ENCODE data around the gene THG1L. TPM values are rescaled to one million over a fixed set of nuclear protein-coding genes. Genes with fewer than 3 reads are reported as not detected.

The THG1L gene
- total and polyA plus RNA-seq, 2 of the 4 experiments (the other 2 are of a cell fraction): 15.2 to 20.4 TPM

GRCh38 chr5:157735991-157736390 is 4.8 kb downstream of the THG1L start:
- no peak overlapping the region for H4K8ac ChIP-seq (ENCODE audit: low read depth in 2 of 2, low read length in 2 of 2)
- no peak overlapping the region for H3K23ac ChIP-seq (ENCODE audit: low read depth, low read length)
- ATAC-seq (ENCODE audit: low read depth) (no peak), DNase-seq (no peak)
- intact Hi-C loops (cut with micrococcal nuclease): no loop called here
- H3K56ac ChIP-seq (ENCODE audit: extremely low read depth, insufficient read depth, low read length): no peak overlapping the region
- no peak overlapping the region for H4K5ac ChIP-seq (ENCODE audit: low read depth, low read length)
- ChIA-PET CTCF (no interaction called here), POLR2A (ENCODE audit: unreplicated experiment) (no interaction called here)
- TF ChIP-seq, protein P1, sequence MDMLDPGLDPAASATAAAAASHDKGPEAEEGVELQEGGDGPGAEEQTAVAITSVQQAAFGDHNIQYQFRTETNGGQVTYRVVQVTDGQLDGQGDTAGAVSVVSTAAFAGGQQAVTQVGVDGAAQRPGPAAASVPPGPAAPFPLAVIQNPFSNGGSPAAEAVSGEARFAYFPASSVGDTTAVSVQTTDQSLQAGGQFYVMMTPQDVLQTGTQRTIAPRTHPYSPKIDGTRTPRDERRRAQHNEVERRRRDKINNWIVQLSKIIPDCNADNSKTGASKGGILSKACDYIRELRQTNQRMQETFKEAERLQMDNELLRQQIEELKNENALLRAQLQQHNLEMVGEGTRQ (IDR thresholded peaks at IDR 0.05; ENCODE audit: low read depth, low read length): no peak
- TF ChIP-seq MXI1 (IDR thresholded peaks at IDR 0.05; ENCODE audit: borderline replicate concordance, low read depth, low read length) (no peak), FOS (IDR thresholded peaks at IDR 0.05; ENCODE audit: low read depth, low read length) (no peak), CTCF (conservative IDR thresholded peaks at IDR 0.05; ENCODE audit: low read depth, low read length) (no peak), MAZ (IDR thresholded peaks at IDR 0.05; ENCODE audit: borderline replicate concordance, low read depth, low read length) (no peak), RFX5 (IDR thresholded peaks at IDR 0.05; ENCODE audit: low read depth, low read length) (no peak), SMC3 (IDR thresholded peaks at IDR 0.05; ENCODE audit: low read depth, low read length) (no peak), MAFK (IDR thresholded peaks at IDR 0.05; ENCODE audit: low read depth, low read length) (no peak)
- no peak overlapping the region for H4K91ac ChIP-seq (ENCODE audit: insufficient read depth, low read depth, low read length)
- 100% methylated on average over 1 of the region's 6 CpGs; no CpG with 5 or more reads in 1 of the 2 experiments for WGBS, 2 experiments (ENCODE audit: extremely low coverage in 2 of 2, insufficient read length in 1 of 2)
- H3K18ac ChIP-seq (ENCODE audit: low read depth, low read length): no peak overlapping the region
- H4K20me1 ChIP-seq (ENCODE audit: insufficient read depth, low read length): no peaks in the 10 kb centered on the region
- H3K9ac ChIP-seq (ENCODE audit: low read depth, low read length): no peak overlapping the region
- H2AFZ ChIP-seq (replicated peaks; ENCODE audit: low read length, poor library complexity): no peak overlapping the region
- dilution Hi-C loops (cut with HindIII; ENCODE audit: low sequenced_read_pairs, unreplicated experiment): no loop called here
- H3K9me1 ChIP-seq (ENCODE audit: insufficient read depth, low read length): no peaks in the 10 kb centered on the region
- no peak overlapping the region for H2BK15ac ChIP-seq (ENCODE audit: low read depth, low read length)
- H3K27me3 ChIP-seq (ENCODE audit: control insufficient read depth, insufficient read depth, low read length): no peaks in the 10 kb centered on the region
- H2BK120ac ChIP-seq (ENCODE audit: low read depth, low read length): no peak overlapping the region
- H2AK9ac ChIP-seq (replicated peaks; ENCODE audit: low read depth, low read length, poor library complexity): no peak overlapping the region
- H3K9me3 ChIP-seq (ENCODE audit: control insufficient read depth, insufficient read depth, low read length): no peaks in the 10 kb centered on the region
- H2BK20ac ChIP-seq (ENCODE audit: low read depth, low read length): no peak overlapping the region
- H2BK5ac ChIP-seq (ENCODE audit: low read depth, low read length, poor library complexity, severe bottlenecking): no peak overlapping the region
- H3K36me3 ChIP-seq (ENCODE audit: control insufficient read depth, insufficient read depth, low read length): peaks cover 15% of the 10 kb centered on the region
- H3K14ac ChIP-seq (replicated peaks; ENCODE audit: low read depth, low read length): no peak overlapping the region
- H2AK5ac ChIP-seq (ENCODE audit: low read depth, low read length): no peak overlapping the region
- BruUV-seq (replicated peaks): no TSS peak
- H3K4me1 ChIP-seq (ENCODE audit: control insufficient read depth, insufficient read depth, low read length): no peaks in the 10 kb centered on the region
- H3K4ac ChIP-seq (ENCODE audit: low read depth, low read length): no peak overlapping the region
- peaks cover 5 to 12% of the 10 kb centered on the region in 2 experiments; a peak in 2 of 4 replicates for H3K79me1 ChIP-seq (ENCODE audit: low read depth in 1 of 2, low read length in 2 of 2)
- no peak overlapping the region for H3K27ac ChIP-seq (ENCODE audit: insufficient read depth, low read length)
- H3K4me2 ChIP-seq (ENCODE audit: low read depth, low read length): no peak overlapping the region
- H3K4me3 ChIP-seq (ENCODE audit: insufficient read depth, low read depth, low read length): no peak overlapping the region
- in situ Hi-C loops (cut with MboI; ENCODE audit: low sequenced_read_pairs): loop anchor here (10.0 kb wide), 1 partner anchor 411 kb away; no protein-coding TSS in a partner anchor

Measured in IMR-90 (cell line).